ENCODE results near the gene FGA.

The FGA gene

DNA sequence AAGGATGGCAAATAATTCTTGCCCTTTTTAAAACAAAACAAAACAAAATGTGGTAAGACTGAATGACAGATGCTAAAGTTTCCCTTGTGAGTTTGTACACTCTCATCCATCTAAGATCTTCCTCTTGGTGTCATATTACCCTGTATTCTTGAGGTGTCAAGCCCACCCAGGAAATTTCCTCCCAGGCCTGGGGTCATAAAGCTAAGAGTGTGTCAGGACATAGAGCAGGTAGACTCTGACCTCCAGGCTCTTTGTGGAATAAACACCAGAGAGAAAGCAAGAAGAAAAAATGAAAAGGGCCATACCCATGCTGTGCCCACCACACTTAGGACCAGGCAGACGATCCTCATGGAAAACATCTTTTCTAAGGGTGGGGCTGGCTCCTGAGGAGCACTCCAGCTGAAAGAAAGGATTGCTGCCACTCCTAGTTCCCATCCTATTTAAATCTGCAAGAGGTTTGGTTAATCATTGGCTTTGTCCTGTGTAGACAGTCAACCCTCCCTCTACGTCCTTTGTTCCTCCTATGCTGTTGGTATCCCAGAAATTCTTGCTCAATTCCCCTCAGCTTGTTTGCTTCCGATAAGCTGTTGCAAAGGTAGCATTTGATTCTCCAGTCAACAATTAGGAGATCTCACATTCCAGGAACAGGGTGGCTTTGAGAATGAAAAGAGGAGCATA is at the start of gene FGA:
Gene FGA, minus strand, starts transcription at position 414 of the 678 bp plus-strand sequence. Its CDS starts 55 bp downstream, at position 359.
- no peak for DNase-seq

DNA sequence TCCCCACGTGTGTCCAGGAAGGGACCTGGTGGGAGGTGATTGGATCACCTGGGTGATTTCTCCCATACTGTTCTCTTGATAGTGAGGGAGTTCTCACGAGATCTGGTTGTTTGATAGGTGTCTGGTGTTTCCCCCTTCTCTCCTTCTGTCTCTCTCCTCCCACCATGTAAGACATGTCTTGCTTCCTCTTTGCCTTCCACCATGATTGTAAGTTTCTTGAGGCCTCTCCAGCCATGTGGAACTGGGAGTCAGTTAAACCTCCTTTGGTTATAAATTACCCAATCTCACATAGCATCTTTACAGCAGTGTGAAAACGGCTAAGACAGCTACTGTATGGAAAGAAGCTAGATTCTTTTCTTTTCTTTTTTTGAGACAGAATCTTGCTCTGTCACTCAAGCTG is 43.5 kb upstream of the FGA start:
- DNase-seq = no peak

DNA sequence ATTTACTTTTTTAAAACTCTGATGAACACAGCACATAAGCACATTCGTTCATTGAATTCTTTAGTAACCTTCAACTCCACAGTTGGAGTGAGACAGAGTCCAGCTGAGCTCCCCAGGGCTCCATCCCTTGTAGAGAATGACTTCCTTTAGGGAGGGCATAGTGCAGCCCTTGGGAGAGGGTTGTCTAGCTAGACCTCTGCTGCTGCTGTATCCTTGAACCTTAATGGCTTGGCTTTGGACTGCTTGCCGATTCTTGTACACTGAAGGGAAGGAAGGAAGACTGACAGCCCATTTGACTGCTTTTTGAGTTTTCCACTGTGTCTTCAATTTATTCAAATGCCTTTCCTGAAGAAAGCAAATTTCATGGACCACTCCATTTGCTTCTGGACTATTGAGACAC is 41.3 kb upstream of the FGA start:
- DNase-seq = no peak

DNA sequence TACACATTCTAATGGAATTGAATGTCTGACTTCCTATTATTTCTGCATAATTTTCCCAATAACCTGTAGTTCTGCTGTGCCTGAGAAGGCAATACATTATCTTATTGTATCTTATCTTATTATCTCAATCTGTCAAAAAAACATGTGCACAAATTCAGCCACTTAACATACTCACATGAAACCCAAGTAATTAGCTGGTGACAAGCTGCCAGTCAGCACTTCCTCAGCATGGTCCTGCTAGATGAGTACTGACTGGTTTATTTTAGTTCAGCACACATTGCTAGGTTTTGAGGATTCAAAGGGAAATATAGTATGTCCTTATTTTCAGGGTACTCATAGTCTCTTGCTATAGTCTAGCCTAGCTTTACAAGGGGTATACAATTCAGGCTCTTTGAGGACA is 39.8 kb upstream of the FGA start:
- no peak for DNase-seq

DNA sequence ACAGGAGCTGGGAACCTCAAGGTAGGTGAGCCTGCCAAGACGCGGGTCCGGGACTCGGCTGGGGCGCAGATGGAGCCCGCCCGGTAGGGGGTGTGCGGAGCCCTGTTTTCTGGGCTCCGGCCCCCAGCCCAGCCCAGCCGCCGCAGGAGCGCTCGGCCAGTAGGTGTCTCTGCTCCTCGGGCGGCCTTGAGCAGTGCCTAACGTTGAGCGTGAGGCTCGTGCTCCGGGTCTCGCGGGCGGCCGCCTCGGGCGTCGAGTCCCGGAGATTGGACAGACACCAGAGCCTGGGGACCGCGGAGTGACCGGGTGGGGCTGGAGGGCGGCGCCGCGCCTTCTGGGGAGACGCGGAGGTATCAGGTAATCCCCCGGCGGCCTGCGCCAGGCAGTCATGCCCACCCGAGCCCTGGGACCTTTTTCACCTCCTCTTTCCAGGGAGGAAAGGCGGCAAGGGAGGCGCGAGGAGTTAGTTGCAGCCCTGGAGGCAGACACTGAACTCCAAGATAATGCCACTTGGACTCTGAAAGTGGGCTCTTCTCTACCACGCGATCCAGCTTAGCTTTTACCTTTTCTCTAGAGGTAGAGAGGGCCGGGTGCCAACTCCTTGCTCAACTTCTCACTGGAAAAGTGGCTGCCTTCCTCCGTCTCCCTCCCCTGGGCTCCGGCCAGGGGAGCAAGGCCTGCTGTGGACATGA is 36.4 kb upstream of the FGA start:
- peak; percentile 53 for DNase-seq

DNA sequence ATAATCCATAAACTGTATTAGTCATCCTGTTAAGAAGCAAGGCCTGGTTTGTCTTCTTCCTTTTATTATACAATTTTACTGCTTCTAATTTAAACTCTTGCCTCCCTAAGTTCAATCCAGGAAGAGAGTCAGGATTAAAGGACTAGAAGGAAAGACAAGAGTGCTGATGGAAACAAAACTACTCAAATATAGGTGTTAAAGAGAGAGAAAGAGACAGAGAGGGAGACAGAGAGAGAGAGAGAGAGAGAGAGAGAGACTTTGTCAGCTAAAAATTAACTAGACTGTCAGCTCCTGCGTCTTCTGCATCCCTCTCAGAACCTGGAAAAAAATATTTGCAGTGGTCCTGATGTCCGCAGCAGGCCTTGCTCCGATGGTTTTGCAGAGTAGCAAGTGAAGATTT is 35.4 kb upstream of the FGA start:
- DNase-seq = no peak

DNA sequence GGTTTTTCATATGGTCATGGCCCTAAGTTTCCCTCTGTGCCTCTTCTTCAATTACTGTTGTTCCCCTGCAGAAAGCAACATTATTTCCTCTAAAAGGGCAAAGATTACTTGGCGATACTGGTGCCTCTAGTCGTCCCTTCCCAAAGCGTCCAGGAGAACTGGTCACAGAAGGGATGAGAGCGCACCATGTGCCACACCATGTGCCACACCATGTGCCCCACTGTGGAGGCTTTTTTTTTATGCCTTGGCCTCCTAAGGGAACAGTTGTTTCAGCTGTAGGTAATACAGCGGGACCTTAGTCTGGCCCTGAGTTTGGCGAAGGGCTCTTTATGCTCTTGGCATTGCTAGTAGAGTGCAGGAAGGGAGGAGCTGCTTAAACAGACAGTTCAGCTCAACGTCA is 33.5 kb upstream of the FGA start:
- no peak for DNase-seq

DNA sequence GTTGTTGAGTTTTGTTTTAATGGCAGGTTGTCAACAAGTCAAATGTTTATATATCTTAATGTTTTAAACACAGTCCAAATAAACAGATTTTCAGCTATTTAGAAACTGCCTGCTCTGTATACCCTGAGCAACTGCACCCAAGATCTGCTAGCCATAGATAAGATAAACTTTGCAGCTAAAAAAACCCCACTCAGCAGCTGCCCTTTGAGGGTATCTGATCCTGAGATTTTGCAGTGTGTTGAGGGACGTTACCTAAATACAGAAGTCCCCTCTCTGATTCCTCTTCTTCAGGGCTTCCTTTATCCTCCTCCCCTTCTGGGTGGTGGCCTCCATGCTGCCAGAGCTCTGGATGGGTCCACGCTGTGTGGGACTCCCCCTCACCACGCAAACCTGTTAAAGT is 32.9 kb upstream of the FGA start:
- DNase-seq = no peak

DNA sequence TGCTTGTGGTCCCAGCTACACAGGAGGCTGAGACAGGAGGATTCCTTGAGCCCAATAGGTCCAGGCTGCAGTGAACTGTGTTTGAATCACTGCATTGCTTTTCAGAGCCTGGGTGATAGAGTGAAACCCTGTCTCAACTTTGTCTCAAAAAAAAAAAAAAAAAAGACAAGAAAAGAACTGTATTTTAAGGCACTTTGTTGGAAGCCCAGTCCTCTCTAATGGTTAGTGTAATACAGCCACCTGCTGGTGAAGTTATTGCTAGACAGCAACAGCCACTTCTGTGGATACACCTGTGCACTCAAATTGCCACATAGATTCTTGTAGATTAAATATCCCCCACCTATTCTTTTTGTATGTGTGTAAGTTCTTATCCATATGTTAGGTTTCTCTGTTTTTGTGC is 32.1 kb upstream of the FGA start:
- DNase-seq = peak; percentile 59

DNA sequence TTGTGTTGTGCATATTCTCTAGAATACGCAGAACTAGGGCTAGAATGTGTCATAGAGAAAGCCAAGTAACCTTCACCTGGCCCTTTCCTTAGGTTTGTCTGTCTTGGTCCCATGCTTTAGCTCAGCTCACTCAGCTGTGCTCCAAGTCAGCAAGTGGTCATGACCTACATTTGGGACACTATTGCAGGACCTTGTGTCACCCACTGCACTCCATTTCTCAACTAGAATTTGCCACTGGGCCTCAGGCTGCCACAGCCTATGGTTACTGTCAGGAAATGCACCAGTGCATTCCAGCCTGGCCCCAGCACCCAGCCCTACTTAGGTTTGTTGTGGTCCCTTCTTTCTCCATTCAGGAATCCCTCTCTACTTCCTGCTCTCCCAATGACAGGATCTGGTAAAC is 29.6 kb upstream of the FGA start:
- DNase-seq = no peak

DNA sequence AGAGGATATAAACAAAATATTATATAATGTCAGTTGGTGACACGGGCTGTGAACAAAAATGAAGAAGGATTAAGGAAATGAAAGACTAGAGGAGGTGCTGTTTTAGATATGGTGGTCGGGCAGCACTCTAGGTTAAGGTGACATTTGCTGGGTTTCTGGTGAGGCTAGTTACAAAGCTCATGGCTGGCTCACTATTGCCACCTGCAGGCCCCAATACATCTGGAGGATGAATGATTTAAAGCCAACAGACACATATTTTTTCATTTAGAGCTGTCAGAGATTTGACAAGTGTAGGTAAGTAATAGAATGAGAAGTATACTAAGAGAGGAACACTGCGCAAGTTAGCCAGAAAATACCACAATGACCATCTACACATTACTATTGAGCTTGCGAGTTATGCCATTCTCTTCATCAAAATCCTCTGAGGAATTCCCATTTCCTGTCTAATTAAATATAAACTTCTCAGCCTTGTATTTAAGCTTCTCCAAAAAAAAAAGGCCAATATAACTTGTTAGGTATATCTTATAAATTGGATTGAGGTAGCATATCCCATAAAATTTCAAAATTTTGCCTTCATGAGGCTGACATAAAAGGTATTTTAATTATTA is 28.3 kb upstream of the FGA start:
- peak; percentile 66 for DNase-seq

DNA sequence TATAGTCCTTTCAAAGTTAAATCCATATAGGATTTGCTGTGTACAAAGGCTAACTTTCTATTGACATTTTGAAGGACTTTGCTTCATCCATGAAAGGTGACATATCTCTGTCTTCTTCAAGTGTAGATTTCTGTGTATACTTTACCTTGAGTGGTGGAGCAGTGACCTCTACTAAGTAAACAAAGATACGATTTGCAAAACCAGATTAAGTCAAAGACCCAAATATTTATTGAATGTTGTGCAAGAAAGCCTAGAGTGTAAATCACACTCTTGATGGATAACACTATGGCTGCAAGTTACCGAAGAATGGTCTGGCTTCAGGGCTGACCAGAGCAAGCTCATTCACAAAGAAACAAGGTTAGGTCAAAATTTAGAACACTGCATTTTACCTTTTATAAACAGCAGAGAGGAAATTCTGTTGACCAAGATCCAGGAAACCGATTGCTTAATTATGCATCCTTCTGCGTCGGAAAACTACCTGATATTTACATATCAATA is 27.3 kb upstream of the FGA start:
- no peak for DNase-seq

DNA sequence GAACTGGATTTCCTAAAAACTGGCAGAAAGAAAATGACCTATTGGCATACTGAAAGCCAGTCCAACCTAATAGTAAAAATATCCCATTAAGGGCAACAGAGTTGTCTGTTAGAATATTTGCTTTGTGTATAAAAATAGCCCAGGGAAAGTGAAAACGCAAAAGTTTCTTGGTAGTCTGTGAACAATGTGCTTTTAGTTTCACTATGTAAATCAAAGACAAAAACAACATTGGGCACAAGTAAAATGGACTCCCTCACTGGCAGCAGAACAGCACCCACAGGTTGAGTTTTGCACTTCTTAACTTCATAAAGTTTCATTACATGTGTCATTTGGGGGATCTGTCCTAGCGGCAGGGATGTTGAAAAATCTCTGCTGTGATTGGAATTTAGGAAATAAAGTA is 26.2 kb upstream of the FGA start:
- DNase-seq = no peak

DNA sequence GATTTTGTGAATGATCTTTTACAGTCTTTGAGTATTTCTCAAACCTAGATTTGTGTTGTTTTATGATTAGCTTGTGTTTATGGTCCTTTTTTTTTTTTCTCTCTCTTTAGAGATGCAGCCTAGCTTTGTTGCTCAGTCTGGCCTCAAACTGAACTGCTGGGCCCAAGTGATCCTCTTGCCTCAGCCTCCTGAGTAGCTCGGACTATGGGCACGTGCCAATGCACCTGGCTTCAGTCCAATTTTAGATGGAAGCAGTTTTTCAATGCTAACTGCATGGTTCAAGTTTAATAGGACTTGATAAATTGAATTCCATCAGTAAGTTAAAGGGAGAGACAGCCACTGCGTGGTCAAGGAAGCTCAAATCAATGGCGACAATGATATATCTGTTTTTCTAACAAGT is 25.7 kb upstream of the FGA start:
- DNase-seq = no peak

DNA sequence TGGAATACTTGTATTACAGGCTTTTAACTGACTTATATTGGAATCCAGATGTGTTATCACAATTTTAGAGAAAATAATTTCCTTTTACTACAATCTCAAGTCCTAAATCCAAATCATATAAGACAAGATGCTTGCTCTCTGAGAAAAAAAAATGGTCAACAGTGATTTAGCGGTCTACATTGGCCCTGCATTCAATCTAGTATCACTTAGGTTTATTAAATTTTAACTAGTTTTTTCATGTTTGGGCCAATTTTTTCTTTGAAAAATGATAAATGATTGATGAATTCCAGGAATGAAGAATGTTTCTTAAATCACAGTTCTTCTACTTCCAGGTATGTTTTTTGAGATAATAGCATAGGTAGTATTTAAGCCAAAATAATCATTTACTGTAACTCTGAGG is 24.7 kb upstream of the FGA start:
- DNase-seq = no peak

DNA sequence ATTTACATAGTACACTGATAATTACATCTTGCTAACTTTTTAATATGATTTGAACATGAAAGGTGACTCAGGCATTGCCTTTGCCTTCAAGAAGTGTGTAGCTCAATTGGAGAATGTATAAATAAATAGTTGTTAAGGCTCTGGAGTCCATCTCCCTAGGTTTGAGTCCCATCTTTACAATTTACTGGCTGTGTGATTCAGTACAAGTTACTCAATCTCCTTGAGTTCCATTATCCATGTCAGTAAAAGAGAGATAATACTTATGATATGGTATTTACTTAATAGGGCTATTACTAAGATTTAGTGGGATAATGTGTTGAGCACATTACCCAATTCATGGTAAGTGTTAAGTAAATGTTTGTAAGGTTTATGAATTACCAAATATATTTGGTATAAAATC is 23.8 kb upstream of the FGA start:
- no peak for DNase-seq

DNA sequence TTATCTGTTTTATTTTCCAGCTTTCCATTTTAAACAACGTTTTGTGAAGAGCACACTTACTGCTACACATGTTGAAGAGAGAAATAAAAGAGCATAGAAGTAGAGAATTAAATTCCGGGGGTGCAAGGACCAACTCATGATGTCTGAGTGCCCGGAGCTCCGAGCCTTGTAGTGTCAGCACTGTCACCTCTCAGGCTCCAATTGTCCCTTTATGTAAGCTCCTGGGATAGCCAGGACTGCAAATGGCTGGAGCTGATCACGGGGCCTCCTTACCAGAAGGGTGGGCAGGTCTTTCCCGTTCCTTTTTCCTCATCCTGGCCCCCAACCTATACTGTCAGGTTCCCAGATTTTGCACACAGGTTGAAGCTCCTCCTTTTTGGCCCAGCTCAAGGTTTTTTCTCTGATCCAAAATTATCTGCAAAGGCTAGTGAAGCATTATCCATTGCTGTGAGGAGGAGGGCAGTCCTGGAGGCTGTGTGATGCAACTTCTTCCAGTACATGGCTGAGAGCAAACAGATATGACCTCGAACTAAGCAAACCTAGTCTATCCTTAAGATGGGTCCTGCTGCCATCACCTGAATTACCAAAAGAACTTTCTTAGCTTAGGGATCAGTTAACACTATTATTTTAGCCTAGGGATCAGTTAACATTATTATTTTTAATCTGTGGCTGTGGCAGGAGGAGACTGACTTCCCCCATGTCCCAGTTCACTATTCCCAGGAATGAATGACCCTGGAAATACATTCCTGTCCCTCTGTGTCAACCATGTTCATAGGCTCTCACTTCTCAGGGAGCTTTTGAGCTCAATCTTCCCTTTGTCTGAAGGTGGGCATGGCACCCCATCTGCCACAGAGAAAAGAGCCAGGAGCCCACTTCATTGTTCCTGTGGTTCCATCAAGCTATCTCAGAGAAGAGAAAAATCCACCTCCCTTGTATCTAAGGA is 22.2 kb upstream of the FGA start, which contains the start of gene FGG:
Gene FGG, minus strand, starts transcription at position 185 of the 943 bp plus-strand sequence. Its CDS starts 47 bp downstream, at position 138.
- DNase-seq = no peak

DNA sequence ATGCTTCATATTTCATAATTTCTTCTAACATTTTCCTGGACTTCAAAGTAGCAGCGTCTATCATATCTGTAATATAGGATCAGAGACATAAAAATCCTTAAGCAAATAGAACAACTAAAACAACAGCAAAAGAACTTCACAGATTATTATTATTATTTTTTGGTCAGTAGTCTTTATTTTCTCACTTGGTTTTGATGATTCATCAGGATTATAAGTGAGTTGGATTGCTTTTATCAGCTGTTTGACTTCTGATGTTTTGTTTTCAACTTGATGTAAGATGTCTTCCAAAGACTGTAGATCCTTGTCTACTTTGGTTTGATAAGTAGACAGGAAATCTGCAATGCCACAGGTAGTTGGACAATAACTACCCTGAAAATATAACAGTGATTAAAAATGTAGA is 21.3 kb upstream of the FGA start:
- no peak for DNase-seq

DNA sequence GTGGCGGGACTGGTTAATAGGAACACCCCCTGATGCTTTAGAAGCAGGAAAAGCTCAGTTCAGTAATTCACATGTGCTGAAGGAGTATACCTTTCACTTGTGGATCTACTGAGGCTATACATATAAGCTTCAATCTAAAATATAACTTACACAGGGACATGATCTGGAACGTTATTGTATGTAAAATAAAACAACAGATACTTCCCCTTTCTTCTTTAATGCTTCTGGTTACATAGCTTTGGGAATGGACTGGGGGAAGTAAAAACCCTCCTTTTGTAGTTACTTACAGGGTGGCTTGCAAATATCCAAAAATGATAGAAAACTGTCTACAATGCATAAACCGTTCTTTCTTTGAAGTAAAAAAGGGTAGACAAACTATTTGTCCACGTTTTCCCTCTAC is 20.0 kb upstream of the FGA start:
- no peak for DNase-seq

DNA sequence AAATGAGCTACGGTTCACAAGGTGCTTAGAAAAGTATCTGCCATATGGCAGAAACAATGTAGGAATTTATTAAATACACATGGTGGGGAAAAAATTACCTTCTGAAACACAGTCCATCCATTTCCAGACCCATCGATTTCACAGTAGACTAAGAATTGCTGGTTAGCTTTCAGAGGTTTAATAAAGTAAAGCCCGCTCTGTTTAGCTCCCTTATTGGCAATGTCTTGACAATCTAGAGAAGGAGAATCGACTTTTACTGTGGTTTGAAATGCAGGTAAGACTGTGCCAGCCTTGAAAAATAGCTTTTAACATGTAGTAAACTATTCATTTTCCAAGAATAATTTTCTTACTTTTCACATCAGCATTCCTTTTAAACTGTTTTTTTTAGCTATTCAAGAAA is 19.0 kb upstream of the FGA start:
- no peak for DNase-seq

DNA sequence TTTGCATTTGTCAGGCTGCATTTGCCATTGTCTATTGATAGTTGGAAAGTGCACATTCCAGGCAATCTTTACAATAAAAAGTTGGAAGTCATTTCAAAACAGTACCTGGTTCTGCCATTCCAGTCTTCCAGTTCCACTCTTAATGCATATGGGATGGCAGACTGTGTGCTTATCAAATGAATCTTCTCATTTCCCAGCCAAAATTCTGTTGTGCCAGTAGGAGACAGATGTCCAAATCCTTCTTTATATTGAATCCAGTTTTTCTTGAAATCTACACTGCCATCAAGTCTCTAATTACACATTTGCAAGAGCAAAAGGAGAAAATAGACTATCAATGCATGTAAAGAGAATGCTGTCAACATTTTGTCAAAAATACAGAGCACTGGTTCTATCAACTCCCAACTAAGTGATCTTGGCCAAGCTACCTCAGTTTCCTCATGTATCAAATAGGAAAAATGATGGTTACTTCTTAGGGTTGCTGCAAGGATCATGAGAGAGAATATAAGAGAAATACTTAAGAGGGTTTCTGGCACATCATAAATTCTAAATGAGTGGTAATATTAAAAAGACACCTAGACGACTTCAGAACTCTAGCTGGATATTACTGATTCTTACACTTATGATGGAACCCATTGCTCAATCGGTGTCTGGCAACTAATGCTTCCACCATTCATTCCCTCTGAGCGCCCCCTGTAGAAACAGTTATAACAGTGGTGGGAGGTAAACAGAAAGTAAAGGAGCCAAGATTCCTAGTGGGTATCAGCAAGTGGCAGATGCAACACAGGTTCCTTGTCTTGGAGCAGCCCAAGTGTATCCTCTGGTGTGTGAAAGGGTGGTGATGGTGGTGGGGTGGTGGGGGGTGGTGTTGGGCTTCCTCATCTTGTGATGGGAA is 18.1 kb upstream of the FGA start:
- DNase-seq = no peak

Measured in midbrain (tissue), 1 donor.